ENCODE data around the gene INKA2. TPM values are rescaled to one million over a fixed set of nuclear protein-coding genes. Genes with fewer than 3 reads are reported as not detected.

INKA2 gene
- total and polyA plus RNA-seq, 3 donors from 2014 or later, result 6.7 to 8.5 (median 8.3) TPM

GRCh38 chr1:111762332-111762731 lies 23.1 kb upstream of the INKA2 start:
- H3K27ac ChIP-seq, result no peak overlapping the region
- H3K27me3 ChIP-seq, result no peaks in the 10 kb centered on the region
- DNase-seq, result no peak
- intact Hi-C loops (cut with DNase I; ENCODE audit: low total_unique reads), result no loop called here
- TF ChIP-seq CTCF (IDR thresholded peaks at IDR 0.05) (no peak), POLR2A (IDR thresholded peaks at IDR 0.05) (no peak)
- no peak overlapping the region for H3K4me3 ChIP-seq
- H3K9me3 ChIP-seq, result no peaks in the 10 kb centered on the region
- WGBS, 2 donors, result 90 to 91% methylated on average over 2 of the region's 2 CpGs
- peaks cover under 1% of the 10 kb centered on the region for H3K4me1 ChIP-seq
- H3K36me3 ChIP-seq (ENCODE audit: low read depth, missing control alignments), result no peaks in the 10 kb centered on the region

- WGBS, 2 donors, result 95 to 98% methylated on average over 2 of the region's 2 CpGs
- no peak overlapping the region for H3K4me3 ChIP-seq
- H3K4me1 ChIP-seq, result peaks cover 7% of the 10 kb centered on the region
- H3K36me3 ChIP-seq (ENCODE audit: low read depth, missing control alignments), result no peaks in the 10 kb centered on the region
- DNase-seq, result no peak
- TF ChIP-seq POLR2A (IDR thresholded peaks at IDR 0.05), result no peak
- no peak for TF ChIP-seq CTCF (IDR thresholded peaks at IDR 0.05)
- H3K27ac ChIP-seq, result no peak overlapping the region
- H3K27me3 ChIP-seq, result no peaks in the 10 kb centered on the region
- no peaks in the 10 kb centered on the region for H3K9me3 ChIP-seq
- intact Hi-C loops (cut with DNase I; ENCODE audit: low total_unique reads), result no loop called here
These were observed 22.5 kb upstream of the INKA2 start for GRCh38 chr1:111761717-111762116.

GRCh38 chr1:111758373-111758772 lies 19.2 kb upstream of the INKA2 start:
- Histone ChIP-seq H3K27ac (no peak overlapping the region), H3K9me3 (no peaks in the 10 kb centered on the region), H3K27me3 (no peaks in the 10 kb centered on the region), H3K4me3 (no peak overlapping the region), H3K36me3 (ENCODE audit: low read depth, missing control alignments) (no peaks in the 10 kb centered on the region), H3K4me1 (peaks cover 9% of the 10 kb centered on the region)
- TF ChIP-seq CTCF (IDR thresholded peaks at IDR 0.05) (no peak), POLR2A (IDR thresholded peaks at IDR 0.05) (no peak)
- WGBS, 2 donors, result 62 to 65% methylated on average over 2 of the region's 2 CpGs
- intact Hi-C loops (cut with DNase I; ENCODE audit: low total_unique reads), result loop anchor here (10.0 kb wide), 1 partner anchor 274 kb away; no protein-coding TSS in a partner anchor
- no peak for DNase-seq

- Histone ChIP-seq H3K27ac (peak overlapping the region; percentile 86 to 96), H3K36me3 (ENCODE audit: low read depth, missing control alignments) (no peaks in the 10 kb centered on the region), H3K9me3 (no peaks in the 10 kb centered on the region), H3K4me3 (peak overlapping the region; percentile 91 to 98), H3K27me3 (no peaks in the 10 kb centered on the region), H3K4me1 (peaks cover 12% of the 10 kb centered on the region)
- no peak for DNase-seq
- 0% methylated on average over 15 to 33 of the region's 35 CpGs for WGBS, 2 donors
- intact Hi-C loops (cut with DNase I; ENCODE audit: low total_unique reads), result loop anchor here (10.0 kb wide), 1 partner anchor 271 kb away; no protein-coding TSS in a partner anchor
- TF ChIP-seq CTCF (IDR thresholded peaks at IDR 0.05) (no peak), POLR2A (IDR thresholded peaks at IDR 0.05) (no peak)
These were observed 16.9 kb upstream of the INKA2 start for GRCh38 chr1:111756124-111756513.
